B cell (primary cell): ENCODE results near the gene ADARB2. TPM values are rescaled to one million over a fixed set of nuclear protein-coding genes. Genes with fewer than 3 reads are reported as not detected.

Source experiments
- ATAC-seq: fragments of 200-7000 bp; cut with Tn5 transposase; one replicate; pipeline ENCODE4 v1.10.0; 2021; ENCODE audit warnings: low read depth, mild to moderate bottlenecking, moderate number of reproducible peaks, moderate library complexity
- CTCF ChIA-PET: fragments of 350-600 bp; sonication (Branson Sonifier 250); formaldehyde crosslinking; loops from one replicate; lab custom pipeline; 2021; ENCODE audit warnings: antibody characterized with exemption, inconsistent platforms; lab: Charles Lee
- POLR2A ChIA-PET: fragments of 350-600 bp; sonication (Branson Sonifier 250); formaldehyde crosslinking; loops from one replicate; lab custom pipeline; 2021; ENCODE audit warnings: antibody characterized with exemption; lab: Charles Lee
- DNase-seq: peaks from one replicate; pipeline ENCODE4 v3.0.0; 2013
- H2AFZ ChIP-seq: 2 replicates; pipeline ENCODE4 v1.6.1; 2012; ENCODE audit warnings: mild to moderate bottlenecking, low read depth, low read length; ENCODE audit not compliant: insufficient read depth, poor library complexity, severe bottlenecking
- H3K27ac ChIP-seq, 2 donors: 1 replicate in 1 of 2; 2 replicates in 1 of 2; pipeline ENCODE4 v1.5.1; 2012 to 2013; ENCODE audit warnings: low read length in 2 of 2, mild to moderate bottlenecking in 2 of 2, moderate library complexity in 1 of 2
- H3K27me3 ChIP-seq, 4 experiments: fragments of 200-600 bp in 1 of 4; sonication (generic) in 1 of 4; replicated peaks in 1 of 4; 1 replicate in 2 of 4; 2 replicates in 2 of 4; pipeline versions ENCODE4 v1.6.1 to v1.7.0; 2013 to 2016; ENCODE audit warnings: low read length in 3 of 4, mild to moderate bottlenecking in 2 of 4, mixed read lengths in 1 of 4, moderate library complexity in 1 of 4; ENCODE audit not compliant: insufficient read depth in 4 of 4, control insufficient read depth in 3 of 4; ENCODE audit errors: control extremely low read depth in 1 of 4
- H3K36me3 ChIP-seq, 2 experiments: replicated peaks in 1 of 2; 1 replicate in 1 of 2; 2 replicates in 1 of 2; pipeline versions ENCODE4 v1.6.1 to v1.7.1; 2013; ENCODE audit warnings: low read length in 1 of 2; ENCODE audit not compliant: insufficient read depth in 2 of 2, control insufficient read depth in 1 of 2; ENCODE audit errors: control extremely low read depth in 1 of 2, extremely low read depth in 1 of 2
- H3K4me1 ChIP-seq, 2 donors: fragments of 200-600 bp in 1 of 2; sonication (generic) in 1 of 2; 1 replicate in 1 of 2; 2 replicates in 1 of 2; pipeline versions ENCODE4 v1.5.1 to v1.6.1; 2013 to 2017; ENCODE audit warnings: low read length in 2 of 2; ENCODE audit not compliant: control insufficient read depth in 2 of 2, insufficient read depth in 2 of 2
- H3K4me2 ChIP-seq: replicated peaks from 2 replicates; pipeline ENCODE3; 2012; ENCODE audit warnings: mild to moderate bottlenecking, low read depth, low read length; ENCODE audit not compliant: poor library complexity, severe bottlenecking
- H3K4me3 ChIP-seq, 5 experiments: fragments of 200-600 bp in 1 of 5; sonication (generic) in 1 of 5; 1 replicate in 3 of 5; 2 replicates in 2 of 5; pipeline versions ENCODE4 v1.5.1 to v1.7.0; 2011 to 2016; ENCODE audit warnings: low read length in 4 of 5, mild to moderate bottlenecking in 4 of 5, low read depth in 2 of 5, control low read depth in 1 of 5, moderate library complexity in 1 of 5; ENCODE audit not compliant: insufficient read depth in 1 of 5; ENCODE audit errors: control extremely low read depth in 1 of 5, extremely low read depth in 1 of 5
- H3K79me2 ChIP-seq: fragments of 200-600 bp; sonication (generic); one replicate; pipeline ENCODE4 v1.6.0; 2016; ENCODE audit warnings: low read length; ENCODE audit not compliant: control insufficient read depth, insufficient read depth
- H3K9ac ChIP-seq: fragments of 200-600 bp; sonication (generic); 2 replicates; pipeline ENCODE4 v1.6.1; 2017; ENCODE audit warnings: mild to moderate bottlenecking, low read length, moderate library complexity
- H3K9me3 ChIP-seq, 3 donors: one replicate each; pipeline versions ENCODE4 v1.6.1 to v1.7.1; 2013; ENCODE audit warnings: low read length in 2 of 3; ENCODE audit not compliant: control insufficient read depth in 2 of 3, insufficient read depth in 1 of 3; ENCODE audit errors: control extremely low read depth in 1 of 3
- H4K20me1 ChIP-seq: 2 replicates; pipeline ENCODE4 v1.6.0; 2012; ENCODE audit warnings: mild to moderate bottlenecking, low read length; ENCODE audit not compliant: insufficient read depth, control insufficient read depth, poor library complexity, severe bottlenecking
- H3K27ac Mint-ChIP-seq: one replicate; pipeline ENCODE4 v1.8.0; 2021; ENCODE audit warnings: mixed read lengths
- H3K27me3 Mint-ChIP-seq: one replicate; pipeline ENCODE4 v1.8.0; 2021; ENCODE audit warnings: mixed read lengths
- H3K4me1 Mint-ChIP-seq: one replicate; pipeline ENCODE4 v1.8.0; 2021; ENCODE audit warnings: mixed read lengths
- H3K4me3 Mint-ChIP-seq: one replicate; pipeline ENCODE4 v1.8.0; 2021; ENCODE audit warnings: mixed read lengths
- H3K9me3 Mint-ChIP-seq: one replicate; pipeline ENCODE4 v1.8.0; 2022; ENCODE audit warnings: mixed read lengths; ENCODE audit not compliant: insufficient read depth
- CTCF ChIP-seq: fragments of 200-600 bp; IDR thresholded peaks from one replicate; pipeline ENCODE4 v1.8.0; 2022; ENCODE audit warnings: antibody characterized with exemption, mild to moderate bottlenecking
- EZH2 ChIP-seq: IDR thresholded peaks from 2 replicates; pipeline ENCODE4 v1.6.1; 2012; ENCODE audit warnings: borderline replicate concordance, low read depth, mild to moderate bottlenecking, moderate library complexity, low read length; ENCODE audit not compliant: insufficient read depth, poor library complexity, severe bottlenecking
- WGBS: methylation state at CpG from one replicate; pipeline ENCODE4 v1.1.5; 2013; ENCODE audit warnings: missing lambda C conversion rate; ENCODE audit not compliant: insufficient coverage; 5-methylcytosine and 5-hydroxymethylcytosine counted together
- intact Hi-C: fragments of 100-400 bp; cut with micrococcal nuclease; formaldehyde crosslinking; loops from one replicate; pipeline ENCODE4 v1.10.0; 2022
- polyA plus RNA-seq: library from polyadenylated mRNA; depleted of rRNA; stranded (reverse); fragments of >200 nt; gene quantifications from 2 replicates; pipeline ENCODE4 v1.2.3, GENCODE V29; 2012
- total RNA-seq, 2 donors: library from RNA; stranded (reverse); fragments of 120-200 nt in 1 of 2; gene quantifications; 1 replicate in 1 of 2; 2 replicates in 1 of 2; pipeline versions ENCODE4 v1.2.3 to v1.2.4, GENCODE V29; 2013 to 2022

ADARB2 gene
- total and polyA plus RNA-seq, 2 donors (not counting 1 experiment from before 2014, with no cell fraction given): 0.13 to 0.96 TPM

GRCh38 chr10:1335642-1336041 is 401.7 kb downstream of the ADARB2 start:
- whole genome bisulfite sequencing: 60% methylated on average over 1 of the region's 4 CpGs
- ATAC-seq (no peak), DNase-seq (no peak)
- TF ChIP-seq EZH2 (no peak), CTCF (no peak)
- Histone ChIP-seq H2AFZ (no peak overlapping the region), H3K9me3 (peaks cover 0 to 5% (median 0%) of the 10 kb centered on the region in 3 donors), H3K4me1 (no peaks in the 10 kb centered on the region), H3K4me2 (no peak overlapping the region), H3K4me3 (no peak overlapping the region), H3K9ac (no peak overlapping the region), H4K20me1 (no peaks in the 10 kb centered on the region), H3K27me3 (no peaks in the 10 kb centered on the region), H3K79me2 (no peaks in the 10 kb centered on the region), H3K36me3 (no peaks in the 10 kb centered on the region), H3K27ac (no peak overlapping the region)
- no peak overlapping the region for H3K4me3 Mint-ChIP-seq
- ChIA-PET CTCF (no interaction called here), POLR2A (no interaction called here)
- intact Hi-C loops: no loop called here
- H3K9me3 Mint-ChIP-seq: no peaks in the 10 kb centered on the region
- H3K27me3 Mint-ChIP-seq: peaks cover 22% of the 10 kb centered on the region
- no peaks in the 10 kb centered on the region for H3K4me1 Mint-ChIP-seq
- no peak overlapping the region for H3K27ac Mint-ChIP-seq

DNA sequence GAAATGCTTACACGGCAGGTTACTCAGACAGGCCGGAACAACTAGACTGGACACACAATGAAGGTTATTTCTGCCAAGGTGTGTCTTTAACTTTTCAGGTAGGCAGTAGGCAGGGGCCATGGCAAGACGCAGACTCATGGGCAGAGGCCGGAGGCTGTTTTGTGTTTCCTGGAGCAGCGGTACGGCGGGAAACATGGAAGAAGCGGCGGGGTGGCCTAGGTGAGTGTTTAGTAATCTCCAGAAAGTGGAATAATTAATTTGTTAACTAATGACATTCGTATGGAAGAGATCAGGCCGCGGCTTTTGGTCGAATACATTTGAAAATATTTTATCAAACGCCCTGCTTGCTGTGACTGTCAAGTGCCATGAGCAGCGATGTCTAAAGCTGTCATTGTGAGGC is 403.3 kb downstream of the ADARB2 start:
- no peak overlapping the region for H3K4me3 ChIP-seq
- no peaks in the 10 kb centered on the region for H3K4me1 ChIP-seq
- no peak overlapping the region for H3K27ac ChIP-seq
- H3K27me3 ChIP-seq: no peaks in the 10 kb centered on the region
- no peak overlapping the region for H3K27ac Mint-ChIP-seq
- TF ChIP-seq EZH2 (no peak), CTCF (no peak)
- H2AFZ ChIP-seq: no peak overlapping the region
- no peaks in the 10 kb centered on the region for H3K36me3 ChIP-seq
- DNase-seq (no peak), ATAC-seq (no peak)
- H3K79me2 ChIP-seq: no peaks in the 10 kb centered on the region
- H3K4me1 Mint-ChIP-seq: no peaks in the 10 kb centered on the region
- H4K20me1 ChIP-seq: no peaks in the 10 kb centered on the region
- intact Hi-C loops: no loop called here
- no peak overlapping the region for H3K4me2 ChIP-seq
- H3K27me3 Mint-ChIP-seq: peaks cover 22% of the 10 kb centered on the region
- CTCF ChIA-PET: no interaction called here
- H3K9me3 ChIP-seq: no peaks in the 10 kb centered on the region
- H3K9ac ChIP-seq: no peak overlapping the region
- no peaks in the 10 kb centered on the region for H3K9me3 Mint-ChIP-seq
- H3K4me3 Mint-ChIP-seq: no peak overlapping the region
- WGBS: 96% methylated on average over 10 of the region's 15 CpGs
- POLR2A ChIA-PET: no interaction called here
